ENCODE data around the gene FOXP4.

FOXP4 gene

DNA sequence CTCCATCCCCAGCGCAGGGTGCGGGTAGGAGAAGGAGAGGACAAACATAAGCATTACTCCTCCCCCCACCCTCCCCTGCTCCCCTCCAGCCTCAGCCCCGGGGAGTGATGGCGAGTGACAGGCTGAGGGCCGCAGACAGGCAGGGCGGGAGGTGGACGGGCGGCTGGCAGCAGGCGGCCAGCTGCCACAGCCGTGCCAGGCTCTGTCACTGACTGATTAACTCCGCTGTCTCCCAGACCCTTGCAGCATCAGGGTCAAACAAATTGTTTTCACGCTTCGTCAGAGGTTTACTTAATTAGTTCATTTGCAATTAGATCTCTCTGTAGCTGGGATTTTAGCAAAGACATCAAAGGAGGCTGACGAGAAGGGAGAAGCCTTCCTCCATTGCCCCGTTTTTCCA lies 41.9 kb downstream of the FOXP4 start:
- TF ChIP-seq CTCF (IDR thresholded peaks at IDR 0.05; ENCODE audit: borderline replicate concordance, insufficient read depth, low read depth, low read length) = no peak
- H3K4me3 ChIP-seq (ENCODE audit: low read depth, low read length) = no peak overlapping the region

DNA sequence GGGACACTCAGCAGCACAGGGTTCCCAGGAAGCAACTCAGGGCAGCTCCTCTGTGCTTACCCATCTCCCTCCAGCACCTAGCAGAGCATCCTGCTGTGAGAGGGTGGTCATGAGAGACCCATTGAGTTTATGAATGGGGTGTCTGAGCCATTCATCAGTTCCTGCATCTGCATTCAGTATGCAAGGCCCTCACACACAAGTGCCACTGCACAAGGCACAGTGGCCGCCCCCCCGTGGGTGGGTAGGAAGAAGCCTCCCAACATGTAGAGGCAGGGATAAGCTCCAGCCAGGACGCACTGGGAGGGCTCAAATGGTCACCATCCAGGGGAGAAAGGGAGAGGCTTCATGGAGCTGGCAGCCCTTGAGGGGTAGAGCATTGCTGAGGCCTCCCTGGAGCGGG lies 43.0 kb downstream of the FOXP4 start:
- no peak for TF ChIP-seq CTCF (IDR thresholded peaks at IDR 0.05; ENCODE audit: borderline replicate concordance, insufficient read depth, low read depth, low read length)
- H3K4me3 ChIP-seq (ENCODE audit: low read depth, low read length) = no peak overlapping the region

DNA sequence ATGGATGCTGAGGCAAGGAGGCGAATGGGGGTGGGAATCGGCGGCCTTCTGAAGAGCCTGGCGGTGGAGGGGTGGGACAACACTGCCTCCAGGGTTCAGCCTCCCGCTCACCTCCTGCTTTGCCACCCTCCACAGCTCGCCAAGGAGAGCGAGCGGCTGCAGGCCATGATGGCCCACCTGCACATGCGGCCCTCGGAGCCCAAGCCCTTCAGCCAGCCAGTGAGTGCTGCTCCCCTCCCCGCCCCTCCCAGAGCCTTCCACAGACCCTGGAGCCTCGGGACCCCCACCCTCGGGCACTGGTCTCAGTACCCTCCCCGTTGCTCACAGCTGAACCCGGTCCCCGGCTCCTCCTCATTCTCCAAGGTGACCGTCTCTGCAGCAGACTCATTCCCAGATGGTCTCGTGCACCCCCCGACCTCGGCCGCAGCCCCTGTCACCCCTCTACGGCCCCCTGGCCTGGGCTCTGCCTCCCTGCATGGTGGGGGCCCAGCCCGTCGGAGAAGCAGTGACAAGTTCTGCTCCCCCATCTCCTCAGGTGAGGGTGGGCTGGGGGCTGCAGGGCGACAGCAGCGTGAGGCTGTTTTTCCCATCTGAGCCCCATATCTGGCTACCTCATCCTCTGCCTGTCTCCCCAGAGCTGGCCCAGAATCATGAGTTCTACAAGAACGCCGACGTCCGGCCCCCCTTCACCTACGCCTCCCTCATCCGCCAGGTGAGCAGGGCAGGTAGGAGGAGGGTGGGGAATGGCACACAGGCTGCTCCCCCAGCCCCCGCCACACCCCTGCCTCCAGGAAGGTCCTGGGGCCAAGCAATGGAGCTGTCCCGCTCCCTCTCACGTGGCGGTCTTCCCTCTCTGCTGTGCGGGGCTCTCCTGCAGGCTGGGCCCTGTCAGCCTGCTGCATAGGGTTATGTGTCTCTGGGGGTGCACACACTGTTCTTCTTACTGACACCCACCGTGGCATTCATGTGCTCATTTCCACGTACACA lies 43.7 kb downstream of the FOXP4 start:
- TF ChIP-seq CTCF (IDR thresholded peaks at IDR 0.05; ENCODE audit: borderline replicate concordance, insufficient read depth, low read depth, low read length) = no peak
- H3K4me3 ChIP-seq (ENCODE audit: low read depth, low read length) = no peak overlapping the region

DNA sequence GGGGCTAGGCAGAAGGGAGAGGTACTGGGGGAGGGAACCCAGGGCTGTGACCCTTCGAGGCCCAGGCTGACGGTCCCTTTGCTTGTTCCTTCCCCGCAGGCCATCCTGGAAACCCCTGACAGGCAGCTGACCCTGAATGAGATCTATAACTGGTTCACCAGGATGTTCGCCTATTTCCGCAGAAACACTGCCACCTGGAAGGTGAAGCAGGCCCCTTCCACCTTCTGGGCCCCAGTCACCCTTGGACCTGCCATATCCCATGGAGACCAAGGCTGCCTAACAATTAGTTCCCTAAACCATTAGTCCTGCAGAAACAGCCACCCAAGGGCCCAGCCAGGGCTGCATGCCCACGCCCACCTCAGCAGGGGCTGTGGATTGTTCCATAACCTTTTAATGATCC lies 44.9 kb downstream of the FOXP4 start:
- no peak overlapping the region for H3K4me3 ChIP-seq (ENCODE audit: low read depth, low read length)
- no peak for TF ChIP-seq CTCF (IDR thresholded peaks at IDR 0.05; ENCODE audit: borderline replicate concordance, insufficient read depth, low read depth, low read length)

GRCh38 chr6:41591859-41592502 lies 45.8 kb downstream of the FOXP4 start:
- TF ChIP-seq CTCF (IDR thresholded peaks at IDR 0.05; ENCODE audit: borderline replicate concordance, insufficient read depth, low read depth, low read length) = peak; percentile 87
- no peak overlapping the region for H3K4me3 ChIP-seq (ENCODE audit: low read depth, low read length)

DNA sequence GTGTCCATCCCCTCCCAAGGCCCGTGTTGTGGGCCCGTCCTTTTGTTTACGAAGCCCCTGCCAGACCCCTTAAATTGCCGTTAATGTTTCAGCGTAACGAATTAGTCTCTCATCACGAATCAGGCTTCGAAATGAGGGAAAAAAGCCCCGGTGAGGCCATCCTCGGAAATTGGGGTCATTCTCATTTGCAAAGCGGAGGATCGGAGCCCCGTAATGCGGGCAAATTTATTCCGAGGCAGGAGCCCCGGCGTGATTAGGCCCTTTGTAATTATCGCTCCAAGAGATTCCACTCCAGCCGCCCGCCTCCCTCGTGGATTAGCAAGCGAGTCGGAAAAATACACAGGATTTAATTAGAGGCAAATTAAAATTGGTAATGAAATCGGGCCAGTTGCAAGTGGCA lies 47.2 kb downstream of the FOXP4 start:
- TF ChIP-seq CTCF (IDR thresholded peaks at IDR 0.05; ENCODE audit: borderline replicate concordance, insufficient read depth, low read depth, low read length) = no peak
- H3K4me3 ChIP-seq (ENCODE audit: low read depth, low read length) = no peak overlapping the region

All from GM12875 (cell line).